HG03432 (cell line): ENCODE results near the gene KRTAP3-1.
"Not testable (repeated sequence)": the region's sequence is repeated elsewhere in the genome, so short reads cannot be mapped to it uniquely, and the experiment has no call there.

Experiments used
- ATAC-seq: cut with Tn5 transposase; IDR thresholded peaks from one replicate; pipeline ENCODE4 v1.9.1; 2021; ENCODE audit warnings: mild to moderate bottlenecking, moderate library complexity; ENCODE audit not compliant: unreplicated experiment

Gene KRTAP3-1

DNA sequence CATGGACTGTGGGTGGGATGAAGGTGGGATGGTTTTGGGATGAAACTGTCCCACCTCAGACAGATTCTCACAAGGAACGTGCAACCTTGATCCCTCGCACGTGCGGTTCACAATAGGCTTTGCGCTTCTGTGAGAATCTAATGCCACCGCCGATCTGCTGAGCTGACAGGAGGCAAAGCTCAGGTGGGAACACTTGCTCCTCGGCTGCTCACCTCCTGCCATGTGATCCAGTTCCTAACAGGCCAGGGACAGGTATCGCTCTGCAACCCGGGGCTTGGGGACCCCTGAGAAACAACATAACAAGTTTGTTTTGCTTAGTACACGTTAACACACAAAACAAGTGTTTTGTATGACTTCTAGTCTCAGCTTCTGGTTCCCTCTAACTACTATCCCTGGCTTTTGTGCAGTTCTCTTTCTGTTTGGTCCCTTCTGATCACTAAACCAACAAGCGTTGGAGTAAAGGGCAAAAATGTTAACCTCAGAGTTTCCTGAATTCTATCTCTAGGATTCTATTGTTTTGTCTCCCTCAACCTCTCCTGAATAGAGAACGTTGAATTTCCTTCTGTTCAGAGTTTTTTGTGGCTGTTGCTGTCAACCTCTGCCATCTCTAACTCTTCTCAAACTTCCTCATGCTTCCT lies 7.8 kb upstream of the KRTAP3-1 start:
- no peak for ATAC-seq

- no peak for ATAC-seq
Observed at GRCh38 chr17:41015454-41015853, 6.5 kb upstream of the KRTAP3-1 start.

GRCh38 chr17:41013606-41014005 lies 4.7 kb upstream of the KRTAP3-1 start:
- no peak for ATAC-seq

DNA sequence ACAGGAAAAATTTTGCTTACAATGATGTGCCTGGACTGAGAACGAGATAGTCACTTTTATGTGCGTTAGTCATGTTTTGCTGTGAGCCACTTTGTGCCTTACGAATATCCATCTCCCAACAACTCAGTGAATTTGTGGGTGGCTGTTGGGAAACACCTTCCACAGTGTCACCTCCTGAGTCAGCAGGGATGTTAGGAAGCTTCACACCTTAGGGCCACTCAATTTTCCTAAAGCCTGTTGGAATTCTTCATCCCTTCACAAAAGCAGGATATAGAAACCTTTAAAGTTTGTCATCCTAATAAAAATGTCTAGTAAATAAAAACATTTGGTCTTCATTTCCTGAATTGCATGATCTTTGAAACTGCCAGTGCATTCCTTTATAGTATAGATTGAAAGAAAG lies 4.3 kb upstream of the KRTAP3-1 start:
- no peak for ATAC-seq

DNA sequence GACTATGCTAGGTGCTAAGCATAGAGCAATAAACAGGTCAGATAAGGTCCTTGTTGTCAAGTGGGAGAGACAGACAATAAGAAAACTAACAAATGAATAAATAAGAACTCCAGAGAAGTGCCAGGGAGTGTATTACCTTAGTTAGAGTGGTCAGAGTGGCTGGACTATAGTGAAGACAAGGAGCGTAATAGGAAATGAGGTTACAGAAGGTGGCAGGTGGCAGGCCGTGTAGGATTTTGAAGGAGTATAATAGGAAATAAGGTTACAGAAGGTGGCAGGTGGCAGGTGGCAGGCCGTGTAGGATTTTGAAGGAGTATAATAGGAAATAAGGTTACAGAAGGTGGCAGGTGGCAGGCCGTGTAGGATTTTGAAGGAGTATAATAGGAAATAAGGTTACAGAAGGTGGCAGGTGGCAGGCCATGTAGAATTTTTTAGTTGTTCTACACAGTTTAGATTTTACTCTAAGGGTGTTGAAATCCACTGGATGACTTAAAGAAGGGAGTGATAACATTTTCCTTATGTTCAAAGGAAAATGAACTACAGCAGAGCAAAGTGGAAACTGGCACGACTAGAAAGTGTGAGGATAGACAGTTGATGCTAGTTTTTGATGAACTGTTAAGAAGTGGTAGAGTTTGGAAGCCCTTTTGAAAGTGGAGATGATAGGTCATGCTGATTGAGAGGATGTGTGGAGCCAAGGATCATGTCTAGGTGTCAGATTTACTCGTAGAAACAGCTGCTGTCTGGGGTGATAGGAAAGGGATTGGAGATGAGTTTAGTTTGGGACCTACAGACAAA lies 3.6 kb upstream of the KRTAP3-1 start:
- no peak for ATAC-seq

GRCh38 chr17:41010441-41010840 lies 1.5 kb upstream of the KRTAP3-1 start:
- no peak for ATAC-seq

- ATAC-seq: no peak
Observed at GRCh38 chr17:41009936-41010335, 1.0 kb upstream of the KRTAP3-1 start.

DNA sequence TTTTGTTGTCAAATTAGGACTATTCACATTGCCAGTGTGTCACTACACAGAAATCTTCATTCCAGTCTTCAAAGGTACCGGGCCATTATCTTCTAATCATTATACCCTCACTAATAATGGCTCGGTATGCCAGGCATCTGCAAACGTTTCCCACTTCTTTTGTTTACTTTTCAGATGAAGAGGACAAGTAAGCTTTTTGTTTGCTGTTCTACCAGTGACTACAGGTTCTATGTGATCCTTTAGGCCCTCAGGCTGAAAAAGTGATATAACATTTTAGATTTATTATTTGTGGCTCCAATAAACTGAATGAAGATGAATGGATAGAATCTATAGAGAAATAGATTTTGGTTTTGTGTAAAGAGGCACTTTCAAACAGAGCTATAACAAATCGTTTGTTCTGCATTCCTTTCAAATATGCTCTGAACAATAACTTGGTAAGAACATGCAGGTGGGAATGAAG lies 403 bp upstream of the KRTAP3-1 start:
- no peak for ATAC-seq

DNA sequence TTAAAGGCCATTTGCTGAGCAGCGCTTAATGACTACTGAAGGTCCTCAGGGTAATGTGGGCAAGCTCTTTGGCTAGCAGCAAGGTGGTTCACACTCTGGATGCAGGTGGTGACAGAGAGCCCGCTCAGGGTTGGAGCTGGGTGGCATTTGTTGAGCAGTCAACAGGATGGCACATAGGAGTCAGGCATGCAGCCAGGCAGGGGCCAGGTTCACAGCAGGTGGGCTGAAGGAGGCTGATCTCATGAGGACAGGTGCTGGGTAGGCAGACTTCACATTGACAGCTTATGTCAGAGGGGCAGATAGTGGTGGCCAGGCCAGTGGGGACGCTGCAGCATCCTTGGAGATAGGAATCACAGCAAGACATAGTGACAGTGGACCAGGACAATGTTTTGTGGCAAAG lies 4.5 kb downstream of the KRTAP3-1 start:
- no peak for ATAC-seq

DNA sequence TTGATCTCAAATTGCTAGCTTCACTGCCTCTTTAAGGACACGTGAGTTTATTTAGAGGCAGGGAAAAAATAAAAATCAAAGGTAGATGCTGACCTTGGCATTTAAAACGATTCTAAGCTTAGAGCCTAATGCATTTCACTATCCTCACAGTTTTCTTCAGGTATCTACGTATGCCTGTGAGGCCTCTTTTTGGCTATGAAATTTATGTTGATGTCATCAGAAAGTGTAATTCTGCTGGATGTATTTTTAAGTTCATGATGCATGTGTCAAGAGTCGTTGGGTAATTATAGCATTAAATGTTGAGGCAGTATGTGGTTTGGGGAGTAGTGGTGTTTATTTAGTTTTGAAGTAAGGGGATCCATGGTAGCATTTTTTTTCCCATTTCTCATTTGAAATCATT lies 5.0 kb downstream of the KRTAP3-1 start:
- no peak for ATAC-seq

- ATAC-seq: no peak
Observed at GRCh38 chr17:41002814-41003213, 6.1 kb downstream of the KRTAP3-1 start.

GRCh38 chr17:41001795-41002194 lies 7.1 kb downstream of the KRTAP3-1 start:
- no peak for ATAC-seq

DNA sequence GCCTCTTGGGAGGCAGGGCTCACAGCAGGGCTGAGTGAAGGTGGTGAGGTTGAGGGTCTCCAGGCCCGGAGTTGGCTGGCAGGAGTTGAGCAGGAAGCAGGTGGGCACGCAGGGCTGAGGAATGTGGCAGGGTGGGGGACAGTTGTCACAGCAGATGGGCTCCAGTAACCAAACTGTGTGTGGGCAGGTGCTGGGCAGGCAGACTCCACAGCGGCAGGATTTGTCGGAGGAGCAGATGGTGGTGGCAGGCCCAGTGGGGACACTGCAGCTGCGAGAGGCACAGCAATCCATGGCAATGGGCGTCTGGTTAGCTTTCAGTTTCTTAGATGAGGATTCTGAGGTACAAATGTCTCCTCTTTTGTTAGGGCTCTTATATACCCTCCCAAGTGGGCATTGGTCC lies 9.4 kb downstream of the KRTAP3-1 start, which contains the start of gene KRTAP3-2:
TSS of gene KRTAP3-2 (minus strand) at position 344 of the 400 bp plus-strand sequence. CDS start at position 291, 53 bp downstream.
- not testable (repeated sequence) for ATAC-seq

GRCh38 chr17:40997361-40997760 lies 11.6 kb downstream of the KRTAP3-1 start:
- ATAC-seq: no peak

DNA sequence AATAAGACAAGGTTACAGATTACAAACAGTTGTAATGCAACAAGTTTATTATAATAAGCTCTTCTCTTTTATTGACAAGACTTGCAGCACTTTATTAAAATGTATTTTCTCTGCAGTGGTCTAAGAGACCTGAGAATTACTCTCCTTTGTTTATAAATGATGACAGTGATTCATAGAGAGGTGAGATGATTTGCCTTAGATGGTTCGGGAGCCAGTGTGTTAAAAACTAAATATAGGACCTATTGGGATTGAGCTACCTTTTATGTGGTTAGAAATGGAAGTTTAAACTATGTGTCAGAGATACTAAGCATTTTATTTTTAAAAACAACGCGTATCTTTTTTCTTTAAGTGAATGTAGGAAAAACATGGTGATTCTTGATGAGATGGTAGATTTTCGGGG lies 12.1 kb downstream of the KRTAP3-1 start:
- no peak for ATAC-seq

DNA sequence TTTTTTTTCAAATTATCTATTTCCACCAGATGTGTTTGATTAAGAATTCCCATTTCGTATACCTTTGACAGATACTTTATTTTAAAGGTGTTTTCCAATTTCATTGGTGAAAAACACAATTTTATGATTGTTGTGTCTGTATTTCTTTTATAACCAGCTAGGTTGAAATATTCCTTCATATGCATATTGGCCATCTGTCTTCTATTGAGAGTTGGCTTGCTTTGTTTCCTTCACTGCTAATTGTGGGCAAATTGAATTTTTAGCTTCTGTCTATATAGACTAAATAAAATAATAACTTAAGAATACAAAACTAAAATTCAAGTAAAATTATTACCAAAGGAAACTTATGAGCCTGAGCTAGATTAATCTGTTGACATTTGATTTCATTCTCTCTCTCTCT lies 13.8 kb downstream of the KRTAP3-1 start:
- ATAC-seq: no peak

- ATAC-seq: no peak
Observed at GRCh38 chr17:40993839-40994238, 15.1 kb downstream of the KRTAP3-1 start, which contains the start of gene KRTAP3-3. Gene KRTAP3-3 (minus strand): TSS chr17:40994164. CDS start chr17:40994097, 67 bp downstream.

GRCh38 chr17:40993084-40993483 lies 15.8 kb downstream of the KRTAP3-1 start:
- no peak for ATAC-seq

DNA sequence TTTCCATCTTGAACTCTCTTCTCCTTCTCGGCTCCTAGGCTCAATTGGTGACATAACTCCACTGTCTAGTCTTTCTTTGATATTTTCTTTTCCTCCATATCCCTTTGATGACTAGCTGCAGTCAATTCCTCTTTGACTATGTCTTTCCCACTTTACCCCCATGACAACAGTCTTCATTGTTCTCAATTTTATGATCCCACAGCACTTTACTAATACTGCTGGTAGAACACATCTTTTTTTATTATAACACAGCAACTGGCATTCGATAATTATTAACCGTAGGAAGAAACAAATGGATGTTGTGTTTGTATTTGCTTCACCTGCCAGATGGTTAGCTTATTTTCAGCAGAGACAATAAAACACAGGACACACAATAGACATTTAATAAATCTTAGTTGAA lies 16.3 kb downstream of the KRTAP3-1 start:
- ATAC-seq: no peak

- no peak for ATAC-seq
Observed at GRCh38 chr17:40986920-40987319, 22.0 kb downstream of the KRTAP3-1 start.

DNA sequence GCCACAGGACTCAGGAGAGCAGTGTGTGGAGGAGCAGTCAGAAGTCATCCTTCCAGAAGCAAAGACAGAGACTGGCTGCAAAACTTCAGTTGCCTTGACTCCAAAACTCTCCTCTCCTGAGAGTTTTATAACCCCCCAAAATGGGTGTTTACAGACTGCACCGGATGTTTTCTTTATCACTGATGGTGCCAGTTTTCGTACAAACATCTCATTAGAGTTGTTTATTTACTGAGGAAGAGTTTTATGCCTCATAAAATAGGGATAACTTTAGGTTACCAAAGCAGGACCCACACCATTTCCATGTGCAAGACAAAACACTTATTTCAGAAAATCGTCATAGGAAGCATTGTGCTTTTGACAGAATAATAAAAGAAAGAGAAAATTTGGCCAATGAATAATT lies 24.7 kb downstream of the KRTAP3-1 start, which contains the start of gene KRT40:
TSS of gene KRT40 (minus strand) at position 101 of the 400 bp plus-strand sequence. CDS start at position 48, 53 bp downstream.
- no peak for ATAC-seq

DNA sequence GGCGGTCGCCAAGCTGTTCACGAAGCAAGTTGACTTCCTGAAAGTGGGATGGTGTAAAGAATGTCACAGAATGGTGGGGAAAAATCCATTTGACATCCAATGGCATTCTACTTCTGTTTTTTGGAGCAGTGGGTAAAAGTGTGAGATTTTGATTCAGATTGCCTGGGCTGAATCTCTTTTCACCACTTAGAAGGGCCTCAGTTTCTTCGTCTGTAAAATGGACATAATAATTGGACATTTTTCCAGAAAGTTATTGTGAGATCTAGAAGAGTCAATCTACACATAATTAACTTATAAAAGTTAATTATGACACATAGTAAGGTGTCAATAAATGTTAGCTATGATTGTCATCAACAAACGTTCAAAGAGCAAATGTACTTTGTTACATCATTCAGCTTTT lies 27.8 kb downstream of the KRTAP3-1 start:
- no peak for ATAC-seq
